Measurements from ENCODE around the gene GIGYF2.

Gene GIGYF2

DNA sequence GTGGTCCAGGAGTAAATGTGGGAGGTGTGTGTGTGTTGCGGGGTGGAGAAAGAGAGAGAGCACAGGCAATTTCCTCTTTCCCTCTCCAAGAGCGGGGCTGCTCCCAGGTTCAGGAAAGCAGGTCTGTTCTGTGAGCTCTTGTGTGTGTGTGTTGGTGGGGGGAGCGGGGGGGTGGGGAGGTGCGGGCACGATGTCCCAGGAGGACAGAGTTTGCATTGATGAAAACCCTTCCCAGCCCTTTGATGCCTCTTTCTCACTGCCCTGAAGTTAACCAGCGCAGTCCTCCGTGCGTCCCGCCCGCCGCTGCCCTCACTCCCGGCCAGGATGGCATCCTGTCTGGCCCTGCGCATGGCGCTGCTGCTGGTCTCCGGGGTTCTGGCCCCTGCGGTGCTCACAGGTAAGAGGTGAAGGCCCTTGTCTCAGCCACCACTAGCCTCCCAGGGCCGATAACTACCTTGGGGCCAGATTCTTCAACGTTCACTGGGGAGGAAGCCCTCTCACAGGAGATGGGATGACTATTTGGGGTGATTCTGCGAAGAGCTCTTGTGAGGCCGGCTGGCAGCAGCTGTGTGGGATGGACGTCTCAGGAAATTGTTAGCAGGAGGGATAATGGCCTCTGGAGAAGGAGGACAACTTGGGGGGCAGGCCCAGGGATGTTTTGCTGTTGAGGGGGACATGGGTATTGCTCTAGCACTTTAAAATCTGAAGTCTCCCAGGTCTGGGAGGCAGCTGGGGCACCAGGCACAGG is 173.1 kb downstream of the GIGYF2 start, which contains the start of gene SNORC:
Gene SNORC (plus strand): TSS at position 247 of the 748 bp plus-strand sequence. CDS start 78 bp downstream, at position 325.
- no peak for DNase-seq

DNA sequence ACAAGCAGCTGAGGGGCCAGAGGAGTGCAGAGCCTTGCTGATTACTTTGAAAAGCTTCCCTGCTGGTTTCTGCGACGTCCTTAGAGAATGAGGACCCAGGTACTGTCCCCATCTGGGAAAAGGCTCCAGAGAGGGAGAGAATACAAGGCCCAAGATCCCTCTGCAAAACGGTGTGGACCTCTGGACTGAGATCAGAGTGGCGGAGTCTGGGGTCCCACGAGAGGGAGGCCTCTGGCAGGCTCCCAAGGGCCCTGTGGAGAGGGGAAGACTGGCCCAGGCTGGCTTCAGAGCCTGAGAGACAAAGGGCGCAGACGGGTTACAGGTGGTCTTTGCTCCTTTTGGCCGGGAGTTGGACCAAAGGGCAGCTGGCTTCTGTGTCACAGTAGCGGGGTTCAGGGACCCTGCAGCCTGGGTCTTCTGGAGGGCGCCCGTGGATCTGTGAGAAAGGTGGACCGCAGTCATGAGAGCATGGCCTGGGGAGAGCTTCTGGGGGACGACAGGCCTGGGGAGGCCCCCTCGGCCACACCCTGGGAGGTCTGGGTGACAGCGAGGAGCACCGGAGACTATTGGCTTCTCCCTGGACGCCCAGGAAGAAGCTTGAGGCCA is 173.7 kb downstream of the GIGYF2 start:
- DNase-seq: no peak

DNA sequence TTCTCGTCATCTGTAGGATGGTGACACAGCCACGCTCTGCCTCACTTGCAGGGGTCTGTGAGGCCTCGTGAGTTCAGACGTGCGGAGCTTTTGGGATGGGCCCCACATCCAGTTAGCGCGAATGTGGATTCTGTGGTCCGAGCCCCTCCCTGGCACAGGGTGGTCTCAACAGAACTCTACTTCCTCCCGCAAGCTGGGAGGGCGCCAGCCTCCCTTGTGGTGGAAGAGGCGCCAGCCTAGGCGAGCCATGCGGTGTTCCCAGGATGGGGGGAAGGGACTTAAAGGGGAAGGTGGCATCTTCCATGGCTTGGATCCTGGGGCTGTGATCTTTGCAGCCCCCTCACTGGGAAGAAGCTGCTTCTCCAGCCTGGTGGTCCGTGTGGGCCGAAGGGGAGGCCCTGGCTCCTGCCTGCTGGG is 174.3 kb downstream of the GIGYF2 start:
- no peak for DNase-seq

DNA sequence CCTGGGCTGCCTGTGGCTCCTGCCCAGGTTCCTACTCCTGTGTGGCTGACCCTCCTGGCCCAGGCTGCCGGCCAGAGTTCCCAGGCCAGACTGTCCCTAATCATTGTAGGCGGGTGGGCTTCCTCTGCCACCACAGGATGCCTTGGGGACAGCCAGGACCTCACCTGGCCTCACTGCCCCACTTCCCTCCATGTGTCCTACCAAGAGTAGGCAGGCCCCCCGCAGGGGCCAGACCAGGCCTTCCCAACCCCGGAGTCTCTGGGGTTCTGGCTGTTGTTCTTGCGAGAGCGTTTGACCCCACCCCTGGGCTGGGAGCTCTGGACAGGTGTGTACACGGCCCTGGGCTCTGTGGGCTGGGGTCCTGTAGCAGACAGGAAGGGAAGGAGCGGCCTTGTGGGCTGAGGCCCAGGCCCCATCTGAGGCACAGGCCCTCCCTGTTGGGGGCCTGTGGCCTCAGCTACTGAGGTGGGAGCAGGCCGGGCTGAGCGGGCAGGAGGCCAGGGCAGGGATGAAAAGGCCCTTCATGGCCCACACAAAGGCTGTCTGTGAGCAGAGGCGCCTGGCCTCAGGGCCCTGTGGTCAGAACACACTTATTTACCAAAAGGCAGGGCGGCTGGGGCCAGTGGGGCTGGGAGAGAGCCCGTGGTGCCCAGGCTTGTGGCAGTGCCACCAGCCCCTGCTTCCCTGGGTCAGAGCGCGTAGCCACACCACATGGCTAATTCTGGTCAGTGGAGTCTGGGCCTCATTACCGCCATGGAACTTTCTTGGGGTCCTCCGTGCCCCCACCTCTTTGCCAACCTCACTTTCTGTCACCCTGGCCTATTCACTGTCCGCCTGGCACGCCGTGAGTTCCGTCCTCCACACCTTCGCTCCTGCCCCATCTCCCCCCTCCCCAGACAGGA is 175.0 kb downstream of the GIGYF2 start:
- DNase-seq: no peak

DNA sequence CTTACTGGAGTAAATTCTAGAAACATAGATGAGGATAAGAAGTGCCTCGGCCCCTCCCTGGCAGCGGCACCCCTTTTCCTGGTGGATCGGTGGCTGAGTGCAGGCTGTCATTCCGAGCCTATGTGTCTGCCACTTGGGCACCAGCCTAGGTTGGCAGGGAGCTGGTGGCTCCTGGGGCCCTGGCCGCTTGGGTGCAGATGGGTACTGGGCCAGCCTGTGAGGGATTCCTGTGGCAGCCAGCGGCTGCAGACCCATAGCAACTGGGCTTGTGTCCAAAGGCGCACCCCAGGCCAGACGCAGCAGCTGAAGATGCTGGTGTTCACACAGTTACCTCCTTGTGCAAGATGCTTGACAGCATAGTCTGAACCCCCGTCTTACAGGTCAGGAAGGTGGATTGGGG is 175.7 kb downstream of the GIGYF2 start:
- no peak for DNase-seq

DNA sequence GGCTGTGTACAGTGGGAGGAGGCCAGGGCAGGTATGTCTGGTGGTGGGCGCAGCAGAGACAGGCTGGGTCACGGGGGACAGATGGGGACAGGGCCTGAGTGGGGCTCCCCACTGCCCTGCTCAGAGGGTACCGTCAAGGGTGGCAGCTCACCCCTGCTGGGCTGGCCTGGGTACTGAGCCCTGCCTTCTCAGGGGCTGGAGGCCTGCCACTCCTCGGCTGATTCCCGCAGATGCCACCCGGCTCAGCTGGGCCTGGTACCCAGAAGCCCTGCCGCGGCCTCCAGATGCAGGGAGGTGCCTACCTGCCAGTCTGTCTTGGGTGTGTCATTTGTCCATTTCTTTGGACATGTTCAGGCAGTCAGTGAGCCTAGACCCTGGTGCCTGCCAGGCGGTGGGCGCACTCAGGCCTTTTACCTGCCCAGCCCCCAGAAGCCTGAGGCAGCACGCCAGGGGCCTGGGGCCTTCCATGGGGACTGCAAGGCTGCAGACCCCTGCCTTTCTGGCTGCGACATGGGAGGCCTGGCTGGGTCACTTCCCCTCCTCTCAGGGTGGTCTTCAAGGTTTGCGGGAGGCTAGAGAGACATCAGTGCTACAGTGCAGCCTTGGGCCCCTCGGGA is 176.3 kb downstream of the GIGYF2 start:
- no peak for DNase-seq

DNA sequence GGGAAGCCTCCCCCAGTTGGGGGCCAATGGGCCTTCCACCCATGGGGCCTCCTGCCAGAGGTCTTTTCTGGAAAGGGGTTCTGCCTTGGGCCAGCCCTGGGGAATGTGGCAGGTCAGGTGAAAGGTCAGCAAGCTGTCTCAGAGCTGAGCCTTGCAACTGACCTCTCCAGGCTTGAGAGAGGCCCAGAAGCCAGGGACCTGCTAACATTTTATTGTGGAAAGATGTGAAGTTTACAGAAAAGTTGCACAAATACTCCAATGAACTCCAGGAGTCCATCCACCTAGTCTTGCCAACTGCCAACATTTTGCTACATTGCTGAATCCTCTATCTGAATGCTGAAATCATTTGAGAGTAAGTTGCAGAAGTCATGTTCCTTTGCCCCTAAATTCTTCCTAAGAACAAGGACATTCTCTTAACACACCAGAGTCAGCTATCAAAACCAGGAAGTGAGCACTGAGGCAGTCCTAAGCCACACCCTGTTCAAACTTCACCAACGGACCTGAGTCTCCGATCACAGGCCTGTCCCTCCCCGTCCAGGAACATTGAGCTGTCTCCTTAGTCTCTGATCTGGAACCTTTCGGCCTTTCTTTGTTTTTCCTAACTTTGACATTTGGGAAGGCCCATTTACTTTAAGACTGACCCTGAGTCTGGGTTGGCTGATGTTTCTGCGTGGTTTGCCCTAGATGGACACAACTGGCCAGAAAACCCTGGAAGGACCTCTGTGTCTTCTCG is 176.9 kb downstream of the GIGYF2 start:
- DNase-seq: no peak

DNA sequence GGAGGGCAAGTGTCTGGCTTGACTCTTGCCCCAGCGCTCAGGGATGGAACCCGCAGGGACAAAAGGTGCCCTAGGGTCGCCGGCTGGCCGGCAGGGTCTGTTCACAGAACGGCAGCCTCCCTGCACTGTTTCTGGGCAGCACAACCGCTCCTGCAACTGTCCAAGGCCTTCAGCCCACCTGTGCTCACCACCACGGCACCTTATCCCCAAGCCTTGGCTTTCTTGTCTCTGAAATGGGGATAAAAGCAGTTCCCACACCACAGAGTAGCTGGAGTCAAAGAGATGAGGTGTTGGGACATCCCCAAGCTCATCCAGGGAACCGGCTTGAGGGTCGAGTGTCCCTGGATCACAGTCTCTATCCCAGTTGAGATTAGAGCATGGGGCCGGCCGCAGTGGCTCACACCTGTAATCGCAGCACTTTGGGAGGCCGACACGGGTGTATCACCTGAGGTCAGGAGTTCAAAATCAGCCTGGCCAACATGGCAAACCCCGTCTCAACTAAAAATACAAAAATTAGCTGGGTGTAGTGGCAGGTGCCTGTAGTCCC is 177.6 kb downstream of the GIGYF2 start:
- no peak for DNase-seq

DNA sequence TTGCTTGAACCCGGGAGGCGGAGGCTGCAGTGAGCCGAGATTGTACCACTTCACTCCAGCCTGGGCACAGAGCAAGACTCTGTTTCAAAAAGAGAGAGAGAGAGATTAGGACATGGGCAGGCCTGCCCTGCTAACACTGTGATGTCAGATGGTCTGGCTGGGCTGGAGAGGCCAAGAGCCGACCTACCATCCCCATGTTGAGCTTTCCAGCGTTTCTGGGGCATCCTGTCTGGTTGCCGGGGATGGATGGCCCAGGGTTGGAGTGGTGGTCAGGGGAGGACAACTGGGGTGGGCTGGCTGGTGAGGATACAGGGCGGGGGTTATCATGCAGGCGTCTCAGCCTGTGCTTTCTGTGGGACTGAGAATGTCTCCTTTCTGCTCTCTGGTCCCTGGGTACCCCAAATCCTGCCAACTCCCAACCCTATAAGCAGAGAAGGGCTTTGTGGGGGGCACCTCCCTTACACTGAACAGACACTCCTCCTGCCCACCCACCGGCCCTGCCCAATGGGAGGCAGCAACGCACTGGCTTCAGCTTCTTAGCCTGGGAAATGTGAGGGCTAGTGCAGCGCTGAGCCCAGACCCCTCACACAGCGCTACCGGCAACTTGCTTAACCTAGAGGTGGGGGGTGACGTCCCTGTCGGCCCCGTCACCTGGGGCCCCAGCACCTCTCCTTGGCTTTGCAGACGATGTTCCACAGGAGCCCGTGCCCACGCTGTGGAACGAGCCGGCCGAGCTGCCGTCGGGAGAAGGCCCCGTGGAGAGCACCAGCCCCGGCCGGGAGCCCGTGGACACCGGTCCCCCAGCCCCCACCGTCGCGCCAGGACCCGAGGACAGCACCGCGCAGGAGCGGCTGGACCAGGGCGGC is 178.4 kb downstream of the GIGYF2 start:
- DNase-seq: no peak

DNA sequence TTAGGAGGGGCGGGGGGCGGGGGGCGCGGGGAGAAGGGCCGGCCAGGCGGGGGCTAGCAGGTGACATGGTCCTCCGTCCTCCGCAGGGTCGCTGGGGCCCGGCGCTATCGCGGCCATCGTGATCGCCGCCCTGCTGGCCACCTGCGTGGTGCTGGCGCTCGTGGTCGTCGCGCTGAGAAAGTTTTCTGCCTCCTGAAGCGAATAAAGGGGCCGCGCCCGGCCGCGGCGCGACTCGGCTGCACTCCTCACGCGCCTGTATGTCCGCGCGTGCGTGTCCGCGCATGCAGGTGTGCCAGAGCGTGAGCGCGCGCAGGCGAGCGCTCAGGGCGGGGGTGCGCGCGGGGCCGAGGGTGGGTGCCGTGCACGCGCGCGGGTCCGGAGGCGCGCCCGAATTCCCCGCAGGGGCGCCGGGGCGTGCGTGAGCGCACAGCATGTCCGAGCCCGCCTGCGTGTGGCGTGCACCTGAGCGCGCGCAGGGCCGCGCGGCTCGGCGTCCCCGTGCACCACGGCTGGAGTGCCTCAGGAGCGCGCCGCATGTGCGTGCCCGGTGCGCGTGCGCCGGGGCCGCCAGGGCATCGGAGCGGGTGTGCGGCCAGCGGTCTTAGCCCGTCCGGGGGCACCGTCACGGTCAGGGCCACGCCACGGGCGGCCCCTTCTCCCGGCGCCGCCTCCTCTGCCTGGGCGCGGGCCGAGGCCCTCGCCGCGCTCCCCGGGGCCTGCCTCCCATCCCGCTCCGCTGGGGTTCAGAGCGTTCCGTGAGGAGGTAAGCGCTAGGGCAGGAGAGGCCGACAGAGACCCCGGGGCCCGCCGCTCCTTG is 179.2 kb downstream of the GIGYF2 start:
- no peak for DNase-seq

DNA sequence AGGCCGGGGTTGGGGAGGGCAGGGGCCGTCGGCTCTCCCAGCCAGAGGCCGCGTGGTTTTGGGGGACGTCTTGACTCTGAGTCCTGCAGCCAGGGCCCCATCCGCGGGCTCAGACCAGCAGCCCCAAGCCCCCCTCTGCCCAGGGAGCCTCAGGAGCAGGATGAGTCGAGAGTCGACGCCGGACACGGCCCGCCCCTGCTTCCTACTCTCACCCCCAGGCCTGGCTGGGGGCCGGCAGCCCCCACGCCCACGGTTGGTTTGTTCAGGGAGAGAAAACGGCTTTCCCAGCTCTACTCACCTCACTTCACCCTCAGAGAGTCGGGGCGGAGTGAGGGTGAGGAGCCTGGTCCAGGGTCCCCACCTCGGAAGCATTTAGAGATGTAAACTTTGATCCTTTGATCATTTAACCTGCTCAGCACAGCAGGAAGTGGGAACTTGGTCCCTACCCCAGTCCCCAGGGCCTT is 179.9 kb downstream of the GIGYF2 start:
- DNase-seq: no peak

DNA sequence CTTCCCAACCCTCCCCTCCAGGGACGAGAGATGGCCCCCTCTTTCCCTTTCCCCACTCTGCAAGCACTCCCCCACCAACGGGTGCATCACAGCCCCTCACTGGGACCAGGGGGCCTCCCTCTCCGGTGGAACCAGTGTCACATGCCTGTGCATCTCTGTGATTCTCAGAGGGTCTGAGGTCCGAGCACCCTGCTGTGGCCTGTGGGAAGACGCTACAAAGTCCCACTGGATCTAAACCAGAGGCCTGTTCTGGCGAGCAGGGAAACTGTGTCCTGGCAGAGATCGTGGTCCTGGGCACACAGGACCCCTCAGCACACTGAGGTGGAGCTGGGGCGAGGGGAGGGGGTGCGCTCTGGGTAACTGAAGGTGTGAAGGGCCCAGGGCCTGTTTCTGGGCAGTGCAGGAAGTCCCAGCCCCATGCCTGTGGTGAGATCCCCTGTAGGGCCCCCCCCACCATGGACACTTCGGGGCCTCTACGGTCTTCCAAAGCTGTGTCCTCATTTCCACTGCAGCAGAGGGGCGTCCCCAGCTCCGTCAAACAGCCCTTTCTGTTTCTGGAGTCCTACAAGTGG is 180.9 kb downstream of the GIGYF2 start:
- no peak for DNase-seq

DNA sequence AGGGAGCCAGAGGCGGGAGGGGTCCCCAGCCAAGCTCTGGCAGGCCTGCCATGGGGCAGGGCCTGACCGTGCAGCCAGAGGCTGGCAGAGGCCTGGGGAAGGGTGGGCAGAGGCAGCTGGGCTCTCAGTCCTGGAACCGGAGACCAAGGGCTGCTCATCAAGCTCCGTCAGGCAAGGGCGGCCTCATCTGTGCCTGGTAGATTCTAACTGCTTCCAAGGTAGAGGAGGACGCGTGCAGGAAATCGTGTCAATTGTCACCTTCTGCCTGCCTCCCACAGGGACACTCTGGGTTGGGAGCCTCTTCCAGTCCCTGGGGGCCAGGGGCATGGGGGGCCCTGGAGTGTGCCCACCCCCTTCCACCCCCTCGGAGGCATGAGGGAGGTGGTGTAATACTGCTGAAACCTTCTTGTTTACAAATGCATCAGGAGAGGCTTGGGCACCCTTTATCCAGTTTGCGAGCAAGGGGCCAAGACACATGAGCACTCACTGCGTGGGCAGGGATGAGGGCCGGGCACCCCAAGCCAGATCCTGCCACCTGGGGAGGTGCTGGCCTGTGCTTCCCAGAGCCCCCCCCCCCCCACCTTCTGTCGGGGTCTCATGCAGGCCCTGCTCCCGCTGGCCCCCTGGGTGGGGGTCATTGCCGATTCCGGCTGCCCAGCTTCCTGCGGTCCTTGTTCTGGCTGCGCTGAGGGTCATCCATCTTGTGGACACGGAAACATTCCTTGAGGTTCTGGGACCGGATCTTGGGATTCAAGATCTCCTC is 181.9 kb downstream of the GIGYF2 start:
- no peak for DNase-seq

DNA sequence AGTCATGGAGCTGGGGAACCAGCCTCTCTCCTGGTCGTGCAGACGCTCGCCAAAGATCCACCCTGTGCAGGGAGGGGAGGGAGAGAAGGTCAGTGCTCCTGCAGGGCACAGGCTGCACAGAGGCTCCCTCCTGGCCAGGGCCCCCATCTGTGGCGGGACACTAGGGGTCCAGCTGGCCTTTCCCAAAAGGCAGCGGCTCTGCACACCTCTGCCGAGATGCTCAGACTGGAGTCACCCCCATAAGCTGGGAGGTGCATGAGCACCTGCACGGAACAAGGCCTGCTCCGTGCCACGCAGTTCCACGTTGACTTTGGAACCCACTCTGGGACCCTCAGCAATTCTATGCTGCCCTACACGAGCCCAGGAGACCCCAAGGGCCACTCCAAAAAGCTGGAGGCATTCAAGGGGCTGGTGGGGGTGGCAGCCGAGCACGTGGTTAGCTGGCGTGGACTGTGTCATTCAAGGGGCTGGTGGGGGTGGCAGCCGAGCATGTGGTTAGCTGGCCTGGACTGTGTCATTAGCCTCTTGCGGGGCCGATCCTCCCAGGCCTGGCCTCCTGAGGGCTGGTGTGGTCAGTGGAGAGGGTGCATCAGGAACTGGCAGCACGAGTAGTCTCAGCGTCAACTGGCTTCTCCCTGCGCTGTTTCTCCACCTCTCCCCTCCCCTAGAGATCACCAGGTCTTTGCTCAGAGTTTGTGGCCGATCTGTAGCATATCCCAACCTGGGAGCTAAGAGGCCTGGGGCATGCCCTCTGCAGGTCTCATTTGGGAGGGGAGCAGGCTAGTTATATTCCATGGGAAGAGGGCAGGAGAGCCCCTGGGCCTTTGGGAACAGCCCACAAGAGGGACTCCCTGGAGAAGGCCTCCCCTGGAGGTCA is 182.7 kb downstream of the GIGYF2 start:
- no peak for DNase-seq

DNA sequence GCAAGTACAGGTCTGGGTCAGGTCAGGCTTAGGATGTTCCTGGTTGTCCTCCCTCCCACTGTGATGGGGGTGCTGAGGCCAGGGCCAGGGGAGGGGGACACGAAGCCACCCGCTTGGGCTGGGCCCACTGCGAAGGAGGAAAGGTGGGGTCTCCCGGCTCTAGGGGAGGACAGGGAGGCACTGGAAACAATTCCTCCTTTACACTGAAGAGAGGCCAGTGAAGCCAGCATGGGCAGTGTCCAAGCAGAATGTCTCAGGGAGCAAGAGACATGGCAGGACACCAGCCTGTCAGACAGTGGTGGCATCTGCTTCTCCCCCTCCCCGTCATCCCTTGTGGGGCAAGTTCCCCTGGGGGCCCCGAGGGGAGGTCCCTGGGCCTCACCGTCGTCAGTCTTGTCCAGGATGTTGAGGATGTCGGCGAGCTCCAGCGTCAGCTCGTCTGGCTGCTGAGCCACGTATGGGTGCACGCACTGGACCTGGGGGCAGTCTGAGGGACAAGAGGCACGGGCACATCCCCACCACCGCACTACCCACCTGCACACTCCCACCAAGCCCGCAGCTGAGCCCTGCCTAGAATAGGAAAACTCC is 183.7 kb downstream of the GIGYF2 start:
- no peak for DNase-seq

DNA sequence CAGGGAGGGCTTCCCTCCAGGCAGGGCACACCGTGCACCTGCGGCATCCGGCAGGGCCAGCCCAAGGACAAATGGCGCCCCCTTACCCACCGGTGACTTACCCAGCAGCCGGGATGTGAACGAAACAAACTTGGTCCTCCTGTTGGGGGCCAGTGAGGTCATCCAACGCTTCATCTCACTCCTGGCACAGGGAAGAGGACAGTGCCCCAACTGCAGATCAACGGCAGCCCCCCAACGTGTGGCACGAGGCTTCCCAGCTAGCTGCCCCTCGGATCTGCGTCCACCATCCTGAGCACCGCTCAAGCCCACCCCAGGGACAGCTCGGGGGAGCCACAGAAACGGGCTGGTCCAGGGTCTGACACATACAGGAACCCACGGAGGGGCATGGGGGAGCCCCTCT is 185.0 kb downstream of the GIGYF2 start:
- DNase-seq: no peak

DNA sequence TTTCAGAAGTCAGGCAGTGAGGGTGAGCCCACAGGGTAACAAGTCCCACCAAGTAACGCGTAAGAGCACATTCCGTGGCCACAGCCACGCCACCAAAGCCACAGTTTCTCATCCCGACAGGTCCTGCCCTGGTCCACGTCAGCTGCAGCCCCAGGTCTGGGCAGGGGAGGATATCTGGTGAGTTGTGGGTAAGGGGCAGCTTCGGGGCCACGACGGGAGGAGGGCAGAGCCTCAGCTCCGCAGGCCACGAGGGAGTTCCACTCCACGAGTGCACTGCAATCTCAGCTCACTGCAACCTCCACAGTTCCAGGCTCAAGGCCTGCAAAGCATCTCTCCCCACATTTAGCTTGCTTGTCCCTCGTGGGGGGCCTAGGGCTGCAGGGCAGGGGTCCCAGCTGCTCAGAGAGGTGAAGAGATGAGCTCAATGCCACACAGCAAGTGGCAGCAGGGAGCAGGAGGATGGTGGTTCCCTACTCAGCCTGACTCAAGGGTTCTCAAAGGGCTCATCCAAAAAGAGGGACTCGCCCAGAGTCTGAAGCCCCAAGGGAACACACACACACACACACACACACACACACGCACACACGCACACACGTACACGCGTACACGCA is 185.5 kb downstream of the GIGYF2 start:
- no peak for DNase-seq
